Muscle of leg (tissue), 11 donors: ENCODE data around the gene PRKD2. TPM values are rescaled to one million over a fixed set of nuclear protein-coding genes. Genes with fewer than 3 reads are reported as not detected.

Source experiments
- DNase-seq: peaks from one replicate; pipeline ENCODE4 v3.0.0; 2013
- H3K27ac ChIP-seq: one replicate; pipeline ENCODE4 v1.5.1; 2013; ENCODE audit warnings: mild to moderate bottlenecking, low read length, control low read depth
- H3K27me3 ChIP-seq: one replicate; pipeline ENCODE4 v1.6.1; 2013; ENCODE audit warnings: low read length; ENCODE audit not compliant: control insufficient read depth, insufficient read depth
- H3K36me3 ChIP-seq: one replicate; pipeline ENCODE4 v1.6.1; 2013; ENCODE audit warnings: low read length; ENCODE audit not compliant: control insufficient read depth, insufficient read depth
- H3K4me1 ChIP-seq: one replicate; pipeline ENCODE4 v1.6.1; 2013; ENCODE audit warnings: low read length; ENCODE audit not compliant: control insufficient read depth, insufficient read depth
- H3K4me3 ChIP-seq: one replicate; pipeline ENCODE4 v1.5.1; 2013; ENCODE audit warnings: low read length, control low read depth
- H3K9me3 ChIP-seq: replicated peaks from 2 replicates; pipeline ENCODE4 v1.6.1; 2013; ENCODE audit warnings: low read depth, low read length; ENCODE audit not compliant: control insufficient read depth
- WGBS: methylation state at CpG from one replicate; pipeline ENCODE4 v1.1.5; 2013; ENCODE audit warnings: missing lambda C conversion rate; ENCODE audit not compliant: insufficient coverage; 5-methylcytosine and 5-hydroxymethylcytosine counted together
- polyA plus RNA-seq, 8 donors: library from polyadenylated mRNA; unstranded; fragments of 120-200 nt; gene quantifications; one replicate each; pipeline versions ENCODE4 v1.2.1 to v1.2.3, GENCODE V29; 2013; ENCODE audit warnings: inconsistent platforms in 1 of 8, low replicate concordance in 1 of 8; ENCODE audit not compliant: insufficient read length in 8 of 8, insufficient read depth in 1 of 8
- total RNA-seq: library from RNA; stranded (reverse); fragments of 120-200 nt; gene quantifications from one replicate; pipeline ENCODE4 v1.2.4, GENCODE V29; 2013

The PRKD2 gene
- total and polyA plus RNA-seq, 9 donors = 12.1 to 29.8 (median 23.9) TPM

DNA sequence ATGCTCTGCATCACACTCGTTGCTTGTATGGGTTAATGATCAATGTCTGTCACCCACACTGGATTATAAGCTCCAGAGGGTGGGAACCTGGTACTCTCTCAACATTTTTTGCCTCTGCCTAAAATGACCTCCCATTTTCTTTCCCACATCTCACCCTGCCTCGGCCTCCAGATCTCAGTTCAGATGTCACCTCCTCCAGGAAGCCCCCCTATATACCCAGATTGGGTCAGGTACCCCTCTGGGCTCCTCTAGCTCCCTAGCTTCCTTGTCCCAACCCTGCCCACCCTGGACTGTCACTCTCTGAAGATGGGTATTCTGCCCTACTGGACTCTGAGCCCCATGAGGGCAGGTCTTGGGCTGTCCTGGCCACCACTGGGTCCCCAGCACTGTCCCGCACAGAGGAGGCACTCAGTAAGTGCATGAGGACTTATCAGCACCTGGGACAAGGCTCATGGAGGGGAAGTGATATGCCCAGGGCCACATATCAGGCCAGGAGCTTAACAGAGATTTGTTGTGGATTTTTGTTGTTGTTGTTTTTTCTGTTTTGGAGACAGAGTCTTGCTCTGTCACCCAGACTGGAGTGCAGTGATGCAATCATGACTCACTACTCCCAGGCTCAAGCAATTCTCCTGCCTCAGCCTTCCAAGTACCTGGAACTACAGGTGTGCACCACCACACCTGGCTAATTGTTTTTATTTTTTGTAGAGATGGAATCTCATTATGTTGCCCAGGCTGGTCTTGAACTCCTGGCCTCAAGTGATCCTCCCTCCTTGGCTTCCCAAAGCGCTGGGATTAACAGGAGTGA is 23.8 kb downstream of the PRKD2 start:
- Histone ChIP-seq H3K27me3 (no peaks in the 10 kb centered on the region), H3K4me3 (no peak overlapping the region), H3K36me3 (peaks cover 78% of the 10 kb centered on the region), H3K27ac (no peak overlapping the region), H3K9me3 (no peaks in the 10 kb centered on the region), H3K4me1 (peaks cover 5% of the 10 kb centered on the region)
- 77% methylated on average over 3 of the region's 4 CpGs for WGBS
- no peak for DNase-seq

DNA sequence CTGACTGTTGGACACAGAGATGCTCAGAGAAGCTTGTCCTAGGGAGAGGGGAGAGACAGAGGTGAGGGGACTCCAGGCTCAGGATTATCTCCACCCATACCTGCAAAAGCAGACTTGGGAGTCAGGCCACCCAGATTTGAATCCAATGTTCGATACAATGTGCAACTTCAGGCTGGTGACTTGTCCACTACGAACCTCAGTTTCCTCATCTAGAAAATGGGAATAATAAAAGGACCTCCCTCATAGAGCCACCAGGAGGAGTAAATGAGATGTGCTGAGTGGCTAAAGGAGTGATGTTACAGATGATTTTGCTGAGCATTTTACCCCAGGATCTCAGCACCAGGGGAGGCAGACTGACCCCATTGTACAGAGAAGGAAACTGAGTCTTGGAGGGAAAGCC is 25.0 kb downstream of the PRKD2 start:
- H3K36me3 ChIP-seq = peaks cover 86% of the 10 kb centered on the region
- no peaks in the 10 kb centered on the region for H3K4me1 ChIP-seq
- no CpG with 5 or more reads among the region's 2 CpGs for WGBS
- no peaks in the 10 kb centered on the region for H3K27me3 ChIP-seq
- H3K27ac ChIP-seq = no peak overlapping the region
- H3K9me3 ChIP-seq = no peaks in the 10 kb centered on the region
- no peak overlapping the region for H3K4me3 ChIP-seq
- DNase-seq = no peak

DNA sequence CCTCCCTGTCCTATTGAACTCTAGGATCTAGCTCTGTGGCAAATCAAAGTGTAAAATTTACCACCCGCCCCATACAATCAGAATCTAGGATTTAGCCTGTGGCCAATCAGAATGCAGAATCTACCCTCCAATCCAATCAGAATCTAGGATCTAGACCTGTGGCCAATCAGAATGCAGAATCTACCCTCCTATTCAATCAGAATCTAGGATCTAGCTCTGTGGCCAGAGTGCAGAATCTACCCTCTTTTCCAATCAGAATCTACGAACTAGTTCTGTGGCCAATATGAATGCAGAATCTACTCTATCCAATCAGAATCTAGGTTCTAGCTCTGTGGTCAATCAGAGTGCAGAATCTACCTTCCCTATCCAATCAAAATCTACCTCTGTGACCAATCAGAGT is 25.8 kb downstream of the PRKD2 start:
- Histone ChIP-seq H3K4me1 (no peaks in the 10 kb centered on the region), H3K27ac (no peak overlapping the region), H3K36me3 (peaks cover 85% of the 10 kb centered on the region), H3K27me3 (no peaks in the 10 kb centered on the region), H3K4me3 (no peak overlapping the region), H3K9me3 (no peaks in the 10 kb centered on the region)
- DNase-seq = no peak
- WGBS = 50% methylated on average over 2 of the region's 2 CpGs

GRCh38 chr19:46689358-46689757 is 27.6 kb downstream of the PRKD2 start:
- H3K27ac ChIP-seq = no peak overlapping the region
- no peaks in the 10 kb centered on the region for H3K27me3 ChIP-seq
- no peaks in the 10 kb centered on the region for H3K4me1 ChIP-seq
- no peak for DNase-seq
- no peak overlapping the region for H3K4me3 ChIP-seq
- H3K9me3 ChIP-seq = no peaks in the 10 kb centered on the region
- peaks cover 81% of the 10 kb centered on the region for H3K36me3 ChIP-seq
- WGBS = 100% methylated on average over 6 of the region's 14 CpGs

GRCh38 chr19:46687438-46688145 is 29.3 kb downstream of the PRKD2 start:
- no peak for DNase-seq
- Histone ChIP-seq H3K27me3 (no peaks in the 10 kb centered on the region), H3K27ac (no peak overlapping the region), H3K36me3 (peaks cover 74% of the 10 kb centered on the region), H3K9me3 (no peaks in the 10 kb centered on the region), H3K4me1 (no peaks in the 10 kb centered on the region), H3K4me3 (no peak overlapping the region)
- WGBS = 94% methylated on average over 2 of the region's 6 CpGs

- no peaks in the 10 kb centered on the region for H3K4me1 ChIP-seq
- no peaks in the 10 kb centered on the region for H3K27me3 ChIP-seq
- WGBS = no CpG with 5 or more reads among the region's 3 CpGs
- H3K4me3 ChIP-seq = no peak overlapping the region
- H3K27ac ChIP-seq = no peak overlapping the region
- H3K36me3 ChIP-seq = peaks cover 67% of the 10 kb centered on the region
- H3K9me3 ChIP-seq = no peaks in the 10 kb centered on the region
- no peak for DNase-seq
These were observed 31.7 kb downstream of the PRKD2 start for GRCh38 chr19:46685189-46685588.

DNA sequence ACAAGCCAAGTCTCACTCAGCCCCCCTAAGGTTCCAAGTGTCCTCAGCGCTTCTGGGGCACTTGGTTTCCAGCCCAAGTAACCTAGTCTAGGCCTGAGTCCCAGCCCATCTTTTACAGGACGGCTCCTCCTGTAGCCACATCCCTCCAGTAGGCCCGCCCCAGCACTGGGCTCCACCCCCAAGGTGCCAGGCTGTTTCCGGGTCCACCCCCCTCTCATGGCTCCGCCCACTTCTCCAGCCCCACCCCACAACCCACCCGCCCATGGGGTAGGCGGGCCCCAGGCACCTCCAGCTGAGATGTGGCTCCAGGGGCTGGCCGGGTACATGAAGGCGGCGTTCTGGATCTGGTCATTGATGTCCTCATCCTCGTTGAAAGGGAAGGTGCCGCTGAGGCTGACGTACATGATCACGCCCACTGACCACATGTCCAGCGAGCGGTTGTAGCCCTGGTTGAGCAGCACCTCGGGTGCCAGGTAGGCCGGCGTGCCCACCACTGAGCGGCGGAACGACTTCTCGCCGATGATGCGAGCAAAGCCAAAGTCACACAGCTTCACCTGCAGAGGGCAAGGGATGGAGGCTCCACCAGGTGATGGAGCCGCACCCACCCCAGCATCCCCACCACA is 38.7 kb downstream of the PRKD2 start:
- H3K4me1 ChIP-seq = no peaks in the 10 kb centered on the region
- peaks cover 61% of the 10 kb centered on the region for H3K36me3 ChIP-seq
- WGBS = 78% methylated on average over 24 of the region's 26 CpGs

GRCh38 chr19:46674416-46675178 is 42.3 kb downstream of the PRKD2 start:
- Histone ChIP-seq H3K9me3 (no peaks in the 10 kb centered on the region), H3K36me3 (peaks cover 42% of the 10 kb centered on the region), H3K4me3 (no peak overlapping the region), H3K27ac (no peak overlapping the region), H3K27me3 (no peaks in the 10 kb centered on the region), H3K4me1 (no peaks in the 10 kb centered on the region)
- WGBS = 93% methylated on average over 11 of the region's 21 CpGs
- no peak for DNase-seq

More for the DNA sequence above, 38.7 kb downstream of the PRKD2 start:
- Histone ChIP-seq H3K27me3 (no peaks in the 10 kb centered on the region), H3K9me3 (no peaks in the 10 kb centered on the region), H3K27ac (no peak overlapping the region), H3K4me3 (no peak overlapping the region)
- DNase-seq = no peak

- no peak overlapping the region for H3K27ac ChIP-seq
- peaks cover 22% of the 10 kb centered on the region for H3K36me3 ChIP-seq
- no peaks in the 10 kb centered on the region for H3K27me3 ChIP-seq
- no peaks in the 10 kb centered on the region for H3K9me3 ChIP-seq
- no peak overlapping the region for H3K4me3 ChIP-seq
- no peak for DNase-seq
- no peaks in the 10 kb centered on the region for H3K4me1 ChIP-seq
These were observed 46.1 kb downstream of the PRKD2 start for GRCh38 chr19:46670813-46671212.

- no peak for DNase-seq
- peaks cover 3% of the 10 kb centered on the region for H3K27me3 ChIP-seq
- no peaks in the 10 kb centered on the region for H3K4me1 ChIP-seq
- no peaks in the 10 kb centered on the region for H3K9me3 ChIP-seq
- no peak overlapping the region for H3K27ac ChIP-seq
- H3K4me3 ChIP-seq = no peak overlapping the region
- no CpG with 5 or more reads among the region's 3 CpGs for WGBS
- peaks cover 8% of the 10 kb centered on the region for H3K36me3 ChIP-seq
These were observed 48.3 kb downstream of the PRKD2 start for GRCh38 chr19:46668662-46669061.
